Testis (tissue), 3 donors: ENCODE results near the gene TAS2R19. TPM values are rescaled to one million over a fixed set of nuclear protein-coding genes. Genes with fewer than 3 reads are reported as not detected.

Experiments
- polyA plus RNA-seq: library from polyadenylated mRNA; stranded (reverse); fragments of 350-450 nt; fragmentation: Illumina TruSeq; extraction: RNeasy Lipid Tissue Mini Kit (QIAGEN cat#74804); gene quantifications from one replicate; pipeline ENCODE4 v1.2.3, GENCODE V29; 2014; ENCODE audit warnings: low read depth, low replicate concordance; ENCODE audit not compliant: insufficient read depth
- total RNA-seq, 2 donors: library from RNA; depleted of rRNA; stranded (reverse); fragments of >200 nt; gene quantifications; one replicate each; pipeline ENCODE4 v1.2.3, GENCODE V29; 2016

Gene TAS2R19
- total and polyA plus RNA-seq, 3 donors from 2014 or later: 0.34 to 10.4 (median 9.3) TPM

Other genes with a start within 250 kb of the TAS2R19 start
- gene TAS2R7, start 220.0 kb downstream of the TAS2R19 start, total RNA-seq: not detected
- gene TAS2R7, start 220.0 kb downstream of the TAS2R19 start, polyA plus RNA-seq: not detected
- not detected for gene TAS2R8, start 215.3 kb downstream of the TAS2R19 start, total RNA-seq
- not detected for gene TAS2R8, start 215.3 kb downstream of the TAS2R19 start, polyA plus RNA-seq
- gene TAS2R9, start 212.5 kb downstream of the TAS2R19 start, total RNA-seq: not detected
- gene TAS2R9, start 212.5 kb downstream of the TAS2R19 start, polyA plus RNA-seq: not detected
- under 1 TPM in 1 of 2 donors, not detected in 1; 0.39 TPM for gene TAS2R10, start 196.3 kb downstream of the TAS2R19 start, total RNA-seq
- not detected for gene TAS2R10, start 196.3 kb downstream of the TAS2R19 start, polyA plus RNA-seq
- 1 to 10 TPM; 4.3 to 8.4 TPM for gene PRR4, start 173.1 kb downstream of the TAS2R19 start, total RNA-seq
- 1.3 TPM for gene PRR4, start 173.1 kb downstream of the TAS2R19 start, polyA plus RNA-seq
- 10 to 100 TPM; 63.0 to 73.5 TPM for gene PRH1, start 138.4 kb downstream of the TAS2R19 start, total RNA-seq
- gene PRH1, start 138.4 kb downstream of the TAS2R19 start, polyA plus RNA-seq: 52.2 TPM
- 1 to 10 TPM; 3.1 to 3.6 TPM for gene TAS2R13, start 113.1 kb downstream of the TAS2R19 start, total RNA-seq
- gene TAS2R13, start 113.1 kb downstream of the TAS2R19 start, polyA plus RNA-seq: not detected
- 1 to 10 TPM; 1.2 to 1.3 TPM for gene PRH2, start 93.4 kb downstream of the TAS2R19 start, total RNA-seq
- 6.5 TPM for gene PRH2, start 93.4 kb downstream of the TAS2R19 start, polyA plus RNA-seq
- 1 to 10 TPM; 3.5 to 4.6 TPM for gene TAS2R14, start 83.4 kb downstream of the TAS2R19 start, total RNA-seq
- 0.96 TPM for gene TAS2R14, start 83.4 kb downstream of the TAS2R19 start, polyA plus RNA-seq
- gene TAS2R50, start 35.7 kb downstream of the TAS2R19 start, total RNA-seq: 1 to 10 TPM; 2.8 to 4.8 TPM
- not detected for gene TAS2R50, start 35.7 kb downstream of the TAS2R19 start, polyA plus RNA-seq
- 1 to 10 TPM; 2.2 to 4.8 TPM for gene TAS2R20, start 24.3 kb downstream of the TAS2R19 start, total RNA-seq
- gene TAS2R20, start 24.3 kb downstream of the TAS2R19 start, polyA plus RNA-seq: 0.46 TPM
- gene TAS2R31, start 8.8 kb upstream of the TAS2R19 start, total RNA-seq: 10 to 100 TPM in 1 of 2 donors, 1 to 10 TPM in 1; 7.7 to 10.3 TPM
- gene TAS2R31, start 8.8 kb upstream of the TAS2R19 start, polyA plus RNA-seq: not detected
- gene TAS2R46, start 39.7 kb upstream of the TAS2R19 start, total RNA-seq: 1 to 10 TPM; 3.2 to 5.4 TPM
- not detected for gene TAS2R46, start 39.7 kb upstream of the TAS2R19 start, polyA plus RNA-seq
- 1 to 10 TPM in 1 of 2 donors, under 1 TPM in 1; 0.87 to 7.2 TPM for gene TAS2R43, start 69.7 kb upstream of the TAS2R19 start, total RNA-seq
- not detected for gene TAS2R43, start 69.7 kb upstream of the TAS2R19 start, polyA plus RNA-seq
- gene TAS2R30, start 112.0 kb upstream of the TAS2R19 start, total RNA-seq: 10 to 100 TPM; 11.1 to 11.3 TPM
- gene TAS2R30, start 112.0 kb upstream of the TAS2R19 start, polyA plus RNA-seq: not detected
- gene SMIM10L1, start 148.6 kb upstream of the TAS2R19 start, total RNA-seq: 10 to 100 TPM in 1 of 2 donors, 1 to 10 TPM in 1; 7.6 to 11.0 TPM
- 4.4 TPM for gene SMIM10L1, start 148.6 kb upstream of the TAS2R19 start, polyA plus RNA-seq
- under 1 TPM in 1 of 2 donors, not detected in 1; 0.71 TPM for gene TAS2R42, start 164.3 kb upstream of the TAS2R19 start, total RNA-seq
- gene TAS2R42, start 164.3 kb upstream of the TAS2R19 start, polyA plus RNA-seq: not detected
- under 1 TPM in 1 of 2 donors, not detected in 1; 0.39 TPM for gene PRB3, start 247.1 kb upstream of the TAS2R19 start, total RNA-seq
- gene PRB3, start 247.1 kb upstream of the TAS2R19 start, polyA plus RNA-seq: 0.82 TPM